HEK293T (cell line): ENCODE results near the gene TRIP13.

Experiments
- ARNT ChIP-seq: fragments of 450-650 bp; IDR thresholded peaks from 2 replicates; pipeline ENCODE4 v1.6.1; 2017; ENCODE audit warnings: mild to moderate bottlenecking
- FOXA1 ChIP-seq: fragments of 450-650 bp; IDR thresholded peaks from 2 replicates; pipeline ENCODE4 v1.6.1; 2016; ENCODE audit warnings: mild to moderate bottlenecking

DNA sequence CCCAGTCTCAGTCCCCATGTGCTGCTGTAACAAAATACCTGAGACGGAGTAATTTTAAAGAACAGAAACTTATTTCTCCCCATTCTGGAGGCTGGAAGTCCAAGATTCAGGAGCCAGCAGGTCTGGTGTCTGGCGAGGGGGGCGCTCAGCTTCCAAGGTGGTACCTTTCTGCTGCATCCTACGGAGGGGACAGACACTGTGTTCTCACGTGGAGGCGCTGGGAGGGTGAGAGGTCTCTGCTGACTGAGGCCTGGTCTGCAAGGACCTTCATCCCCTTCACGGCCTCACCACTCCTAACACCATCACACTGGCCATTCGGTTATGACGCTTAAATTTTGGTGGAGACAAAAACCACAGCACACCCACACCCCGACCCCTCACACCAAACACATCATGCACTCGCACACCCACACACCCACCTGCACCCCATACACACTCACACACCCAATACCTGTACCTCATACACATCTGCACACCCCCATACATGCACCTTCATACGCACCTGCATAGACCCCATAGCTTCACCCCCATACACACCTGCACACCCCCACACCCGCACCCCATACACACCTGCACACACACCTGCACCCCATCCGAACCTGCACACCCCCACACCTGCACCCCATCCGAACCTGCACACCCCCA lies 32.1 kb upstream of the TRIP13 start:
- TF ChIP-seq FOXA1 (no peak), ARNT (no peak)
